HG03280 (cell line): Measurements from ENCODE around the gene B3GAT1.

Experiments used
- ATAC-seq: cut with Tn5 transposase; IDR thresholded peaks from one replicate; pipeline ENCODE4 v1.9.1; 2021; ENCODE audit warnings: mild to moderate bottlenecking, moderate library complexity; ENCODE audit not compliant: unreplicated experiment

Gene B3GAT1

DNA sequence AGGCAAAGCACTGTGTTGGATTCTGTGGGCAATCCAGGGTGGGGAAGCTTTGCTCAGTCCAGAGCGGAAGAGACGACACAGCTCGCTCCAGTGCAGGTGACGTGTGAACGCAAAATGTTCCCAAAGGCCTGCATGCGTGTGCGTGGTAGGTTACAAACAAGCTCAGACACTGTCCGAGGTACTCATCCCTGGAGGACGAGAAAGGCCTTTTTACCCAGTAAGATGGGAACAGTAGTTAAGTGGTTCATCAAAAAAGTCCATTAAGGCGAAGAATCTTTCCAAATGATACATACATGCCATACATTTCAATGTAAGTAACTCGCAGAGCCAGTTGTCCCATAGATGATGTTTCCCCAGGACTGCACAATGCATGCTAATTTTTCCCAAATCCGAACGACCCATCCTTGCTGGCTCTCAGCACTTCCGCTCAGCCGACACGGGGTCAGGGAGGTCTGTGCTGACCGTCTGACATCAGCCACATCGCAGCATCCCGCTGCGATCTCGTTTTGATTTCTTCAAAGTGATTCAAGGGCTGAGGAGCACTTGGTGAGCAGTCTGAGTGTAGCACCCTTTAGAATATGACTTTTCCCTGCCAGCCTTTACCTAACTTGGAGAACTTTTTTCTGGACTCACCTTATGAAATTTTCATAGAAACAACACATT is 19.0 kb downstream of the B3GAT1 start:
- no peak for ATAC-seq

DNA sequence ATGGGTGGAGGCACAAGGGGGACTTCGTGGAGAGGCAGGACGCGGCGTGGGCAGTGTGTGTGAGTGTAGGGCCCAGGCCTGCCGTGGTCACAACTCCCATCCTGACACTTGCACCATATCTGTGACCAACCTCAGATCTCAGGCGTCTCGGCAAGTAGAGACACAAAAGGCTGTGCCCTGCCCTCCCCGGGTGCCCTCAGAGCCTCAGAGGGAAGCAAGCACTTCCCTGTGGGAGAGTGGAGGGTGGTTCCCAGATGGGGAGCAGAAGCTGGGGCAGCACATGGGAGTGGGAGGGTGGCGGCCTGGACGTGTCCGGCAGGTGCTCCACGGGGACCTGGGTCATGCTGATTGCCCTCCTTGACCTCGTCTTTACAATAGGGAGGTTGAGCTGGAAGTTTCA is 20.4 kb downstream of the B3GAT1 start:
- no peak for ATAC-seq

DNA sequence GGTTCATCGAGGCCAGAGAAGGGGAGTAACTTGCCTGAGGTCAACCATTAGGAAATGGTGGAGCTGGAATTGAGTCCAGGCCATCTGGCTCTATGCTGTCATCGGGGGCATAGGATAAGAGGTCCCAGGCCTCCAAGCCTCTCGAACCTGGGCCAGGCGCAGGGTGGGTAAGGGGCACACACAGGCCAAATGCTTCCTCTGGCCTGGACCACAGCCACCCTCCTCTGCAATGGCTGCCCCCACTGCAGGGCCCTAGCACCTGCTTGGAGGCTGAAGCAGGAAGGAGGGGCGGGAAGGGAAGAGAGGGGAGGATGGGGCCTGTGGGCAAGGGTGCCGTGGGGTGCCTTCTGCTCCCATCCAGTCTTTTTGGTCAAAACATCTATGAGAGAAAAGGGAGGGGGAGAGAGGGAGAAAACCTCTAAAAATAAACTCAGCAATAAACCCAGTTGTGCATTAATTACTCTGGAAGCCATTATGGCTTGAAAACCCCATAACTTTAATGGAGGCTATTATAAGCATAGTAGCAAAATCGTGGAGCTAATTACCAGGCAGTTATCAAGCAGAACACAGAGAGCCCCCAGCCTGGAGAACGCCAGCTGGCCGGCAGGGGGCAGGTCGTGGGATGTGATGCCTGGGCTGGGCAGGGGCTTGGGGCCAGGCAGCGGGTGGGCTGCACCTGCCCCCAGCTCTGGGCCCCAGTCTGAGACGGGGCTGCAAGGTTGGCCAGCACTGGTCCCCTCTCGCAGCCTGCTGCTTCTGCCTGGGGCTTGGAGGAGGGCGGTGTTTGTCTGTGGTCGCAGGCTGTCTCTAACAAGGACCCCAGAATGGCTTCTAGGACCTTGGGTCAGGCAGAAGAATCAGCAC is 21.1 kb downstream of the B3GAT1 start:
- ATAC-seq = no peak

DNA sequence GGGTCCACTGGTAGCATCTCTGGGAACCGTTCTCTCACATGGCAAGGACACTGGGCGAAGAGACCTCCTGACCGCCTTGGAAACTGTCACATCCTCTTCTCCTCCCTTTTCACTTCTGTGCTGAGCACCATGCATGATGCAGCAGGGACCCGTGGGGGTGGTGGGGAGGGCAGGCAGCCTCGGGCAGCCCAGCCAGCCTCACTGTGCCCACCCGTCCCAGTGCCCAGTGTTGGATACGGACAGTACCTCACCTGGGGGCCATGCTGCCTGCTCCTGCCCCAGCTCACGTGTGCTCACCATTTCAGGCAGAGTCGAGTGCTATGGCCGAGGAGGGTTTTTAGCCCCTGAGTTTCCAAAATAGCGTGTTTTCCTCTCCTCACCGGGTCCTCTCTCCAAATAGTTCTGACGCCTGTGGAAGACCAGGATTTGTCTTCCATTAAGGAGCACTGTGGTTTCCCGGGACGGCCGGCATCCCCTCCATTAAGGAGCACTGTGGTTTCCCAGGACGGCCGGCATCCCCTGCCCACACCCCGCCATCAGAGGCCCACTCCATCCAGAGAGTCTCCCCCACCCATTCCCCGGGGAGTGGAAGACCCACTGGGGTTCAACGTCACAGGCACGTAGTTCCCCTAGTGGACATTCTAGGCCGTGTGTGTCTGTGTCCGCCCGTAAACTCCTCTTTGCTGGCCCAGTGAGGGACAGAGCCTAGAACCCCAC is 22.4 kb downstream of the B3GAT1 start:
- ATAC-seq = no peak

DNA sequence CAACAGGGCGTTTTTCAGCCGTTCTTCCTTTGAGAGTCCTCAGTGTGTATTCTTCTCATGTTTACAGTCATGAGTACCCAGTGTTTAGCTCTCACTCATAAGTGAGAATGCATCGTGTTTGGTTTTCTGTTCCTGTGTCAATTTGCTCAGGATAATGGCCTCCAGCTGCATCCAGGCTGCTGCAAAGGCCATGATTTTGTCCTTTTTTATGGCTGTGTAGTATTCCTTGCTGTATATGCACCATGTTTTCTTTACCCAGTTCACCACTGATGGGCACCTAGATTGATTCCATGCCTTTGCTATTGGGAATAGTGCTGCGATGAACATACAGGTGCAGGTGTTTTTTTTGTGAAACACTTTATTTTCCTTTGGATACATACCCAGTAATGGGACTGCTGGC is 23.5 kb downstream of the B3GAT1 start:
- ATAC-seq = no peak

DNA sequence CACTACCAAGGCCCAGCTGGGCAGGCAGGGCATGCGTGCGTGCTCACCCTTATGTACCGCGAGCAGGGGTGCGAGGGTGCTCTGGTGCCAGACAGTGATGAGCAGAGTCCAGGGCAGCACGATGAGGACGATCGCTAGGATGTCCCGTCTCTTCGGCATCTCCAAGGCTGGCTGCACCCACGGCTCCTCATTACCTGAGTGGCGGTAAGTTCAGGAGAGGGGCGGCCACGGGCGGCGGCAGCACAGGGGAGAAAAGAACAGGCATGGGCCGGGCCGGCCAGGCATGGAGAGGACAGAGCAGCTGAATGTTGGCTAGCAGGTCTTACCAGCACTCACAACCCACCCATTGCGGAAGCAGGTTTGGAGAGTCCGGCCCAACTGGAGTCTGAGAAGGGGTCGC is 24.5 kb downstream of the B3GAT1 start:
- ATAC-seq = no peak

DNA sequence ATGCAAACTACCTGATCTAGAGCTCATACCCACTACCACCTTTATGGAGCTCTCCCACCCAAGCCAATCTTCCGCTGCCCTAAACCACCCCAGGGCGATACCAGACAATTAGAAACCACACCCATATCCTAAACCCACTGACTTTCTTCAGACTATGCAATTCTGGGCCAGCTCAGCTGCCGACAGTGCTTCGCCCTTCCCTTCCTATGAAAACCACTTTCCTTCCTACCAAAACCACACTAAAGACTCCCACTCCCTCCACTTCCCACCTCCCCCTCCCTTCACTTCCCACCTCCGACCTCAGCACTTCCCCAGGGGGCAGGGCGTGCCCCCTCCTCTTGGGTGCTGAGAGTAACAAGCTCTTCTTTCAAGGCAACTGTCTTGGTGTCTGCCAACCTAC is 25.1 kb downstream of the B3GAT1 start:
- ATAC-seq = no peak

DNA sequence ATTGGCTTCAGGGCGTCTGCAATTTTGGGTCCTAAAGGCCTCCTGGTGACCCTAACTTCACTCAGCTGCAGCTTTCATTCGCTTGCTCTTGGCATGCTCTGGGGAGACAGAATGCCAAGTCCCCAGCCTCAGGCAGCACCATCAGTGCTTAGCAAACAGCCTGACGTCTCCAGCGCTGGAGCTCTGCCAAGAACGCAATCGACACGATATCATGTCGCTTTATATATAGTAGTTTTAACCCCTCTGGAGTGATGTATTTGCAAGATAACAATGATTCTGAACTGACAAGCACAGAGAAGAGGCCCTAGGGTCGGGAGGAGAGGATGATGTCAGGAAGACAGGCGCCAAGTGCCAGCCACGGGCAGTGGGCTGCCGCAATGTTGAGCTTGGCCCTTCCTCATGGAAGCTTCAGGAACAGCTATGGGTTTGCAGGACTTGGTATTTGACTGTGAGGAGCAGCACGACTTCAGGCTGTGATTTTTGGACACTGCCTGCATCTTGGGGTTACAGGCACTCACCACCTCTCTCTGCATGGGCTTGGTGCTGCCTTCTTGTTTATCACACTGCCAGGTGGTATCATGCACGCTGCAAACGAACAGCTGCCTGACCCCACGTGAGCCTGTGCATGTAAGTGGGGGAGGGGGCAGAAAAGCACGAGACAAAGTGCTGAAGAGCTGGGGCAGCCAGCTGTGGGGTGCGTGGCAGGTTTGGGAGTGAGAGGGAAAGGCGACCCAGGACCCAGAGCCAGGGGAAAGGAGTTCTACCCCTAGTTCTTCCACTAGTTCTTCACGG is 26.1 kb downstream of the B3GAT1 start:
- no peak for ATAC-seq

DNA sequence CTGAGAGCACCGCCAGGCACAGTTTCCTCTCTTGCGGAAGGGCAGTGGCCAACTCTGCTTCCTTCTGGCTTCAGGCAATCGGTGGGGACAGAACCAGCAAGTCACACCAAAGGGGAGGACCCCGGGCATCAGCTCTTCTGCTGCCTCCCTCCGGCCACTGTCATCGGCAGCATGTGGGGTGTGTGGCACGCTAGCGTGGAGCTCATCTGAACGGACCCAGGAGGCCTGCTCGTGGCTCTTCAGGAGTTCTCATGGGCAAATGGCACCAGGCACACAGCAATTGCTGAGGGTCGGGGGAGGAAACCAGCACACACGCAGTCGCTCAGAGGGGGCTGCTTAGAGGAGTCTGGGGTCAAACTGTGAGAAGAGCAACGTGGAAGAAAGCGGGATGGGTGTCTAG is 26.9 kb downstream of the B3GAT1 start:
- no peak for ATAC-seq

DNA sequence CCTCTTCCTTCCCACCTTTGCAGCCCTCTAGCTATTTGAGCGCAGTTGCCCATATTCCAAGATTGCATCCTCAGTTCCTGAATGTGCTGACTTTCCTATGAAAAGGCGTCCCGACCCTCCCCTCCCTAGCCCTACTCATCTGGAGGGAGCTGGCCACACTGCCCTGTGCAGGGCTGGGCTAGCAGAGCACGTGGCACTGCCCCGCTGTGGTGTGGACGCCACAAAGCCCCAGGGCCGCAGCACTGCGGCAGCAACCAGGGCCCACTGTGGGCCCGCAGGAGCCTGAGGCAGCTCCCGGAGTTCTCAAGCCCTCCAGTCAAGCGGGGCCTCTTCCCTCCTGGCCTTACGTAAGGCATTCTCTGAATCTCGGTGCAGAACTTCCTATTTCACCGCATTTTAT is 27.6 kb downstream of the B3GAT1 start:
- ATAC-seq = no peak

DNA sequence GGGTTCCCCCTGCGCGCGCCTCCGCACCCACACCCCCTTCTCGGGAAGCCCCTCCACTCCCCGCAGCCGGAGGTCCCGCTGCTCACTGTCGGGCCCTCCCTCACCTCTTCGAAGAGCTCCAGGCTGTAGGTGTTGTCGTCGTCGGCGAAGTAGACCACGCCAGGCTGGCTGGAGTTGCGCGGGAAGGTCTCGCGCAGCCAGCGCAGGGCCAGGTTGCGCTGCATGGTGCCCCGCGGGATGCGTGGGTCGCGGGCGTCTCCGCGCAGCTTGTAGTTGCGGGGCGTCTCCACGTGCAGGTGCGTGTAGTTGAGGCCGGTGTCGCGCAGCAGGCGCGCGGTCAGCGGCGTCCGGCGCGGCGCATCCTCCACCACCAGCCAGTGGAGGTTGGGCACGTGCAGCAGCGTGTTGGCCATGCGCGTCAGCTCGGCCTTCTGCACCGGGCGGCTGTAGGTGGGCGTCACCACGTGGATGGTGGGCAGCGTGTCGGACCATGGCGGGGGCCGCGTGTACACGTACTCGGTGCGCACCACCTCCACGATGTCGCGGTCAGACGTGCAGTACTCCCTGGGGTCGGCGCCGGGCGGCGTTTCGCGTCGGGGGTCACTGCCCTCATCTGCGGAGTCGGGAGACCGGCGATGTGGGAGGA is 28.3 kb downstream of the B3GAT1 start:
- no peak for ATAC-seq

DNA sequence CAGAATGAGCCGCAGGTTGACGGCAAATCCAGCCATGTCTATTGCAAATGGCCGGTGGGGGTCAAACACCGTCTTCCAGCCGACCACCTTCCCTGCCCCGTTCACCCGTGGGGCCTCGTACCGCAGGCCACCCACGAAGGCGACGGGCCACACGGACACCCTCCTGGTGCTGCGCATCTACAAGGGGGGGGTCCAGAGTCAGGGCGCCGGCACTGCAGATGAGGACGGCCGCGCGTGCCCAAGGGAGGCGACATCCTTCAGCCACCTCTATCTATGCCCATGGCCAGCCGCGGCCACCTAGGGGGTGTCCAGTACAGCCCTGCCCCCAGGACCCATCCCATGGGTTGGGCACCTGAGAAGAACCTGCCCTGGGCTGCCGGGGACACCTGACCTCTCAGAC is 29.2 kb downstream of the B3GAT1 start:
- ATAC-seq = no peak

DNA sequence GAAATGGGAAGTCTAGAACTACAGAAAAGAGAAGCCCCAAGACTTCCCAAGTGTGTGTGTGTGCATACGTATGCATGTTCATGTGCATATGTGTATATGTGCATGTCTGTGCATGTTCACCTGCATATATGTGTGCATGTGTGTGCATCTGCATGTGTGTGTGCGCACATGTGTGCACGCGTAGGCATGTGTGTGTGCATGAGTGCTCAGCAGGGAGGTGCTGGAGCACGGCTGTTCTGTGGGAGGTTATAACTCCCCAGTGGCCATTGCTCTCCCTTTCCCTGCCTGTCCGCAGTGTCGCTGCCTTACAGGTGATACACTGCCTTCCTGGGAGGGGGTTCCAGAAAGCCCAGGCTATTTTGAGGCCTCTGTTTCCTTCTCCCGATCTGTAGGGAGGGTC is 29.8 kb downstream of the B3GAT1 start:
- ATAC-seq = no peak

DNA sequence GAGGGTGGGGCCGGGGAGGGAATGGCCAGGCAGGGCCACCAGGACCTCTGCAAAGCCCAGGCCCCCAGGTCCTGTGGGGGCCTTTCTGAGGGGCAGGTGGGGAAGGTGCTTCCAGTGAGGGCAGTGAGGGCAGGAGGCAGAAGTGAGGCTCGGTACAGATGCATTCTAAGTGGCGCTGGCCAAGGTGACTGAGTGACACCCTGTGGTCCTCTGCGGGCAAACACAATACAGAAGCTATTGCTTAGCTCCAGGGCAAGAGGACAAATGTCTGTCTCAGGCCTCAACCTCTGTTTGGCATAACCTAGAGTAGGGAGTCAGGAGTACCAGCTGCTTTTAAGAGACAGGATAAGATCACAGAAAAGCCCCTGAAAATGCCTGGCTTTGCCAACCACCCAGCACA is 31.3 kb downstream of the B3GAT1 start:
- no peak for ATAC-seq

DNA sequence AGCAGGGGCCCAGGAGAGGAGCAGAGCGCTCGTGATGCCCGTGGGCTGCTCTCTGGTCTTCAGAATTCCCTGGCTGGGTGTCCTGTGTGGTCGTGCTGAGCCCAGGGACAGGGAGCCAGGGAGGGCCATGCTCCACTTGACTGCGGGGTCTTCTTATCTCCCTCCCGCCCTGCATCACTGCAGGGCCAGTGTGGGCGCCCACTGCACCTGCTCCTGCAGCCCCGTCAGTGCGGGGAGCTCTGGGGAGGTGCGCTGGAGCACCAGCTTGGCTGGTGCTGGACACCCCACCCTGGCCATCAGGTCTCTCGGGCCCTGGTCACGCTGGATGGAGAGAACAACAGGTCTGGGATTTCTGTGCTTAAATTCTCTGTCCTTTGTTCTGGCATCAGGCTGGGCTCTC is 31.8 kb downstream of the B3GAT1 start:
- ATAC-seq = no peak

DNA sequence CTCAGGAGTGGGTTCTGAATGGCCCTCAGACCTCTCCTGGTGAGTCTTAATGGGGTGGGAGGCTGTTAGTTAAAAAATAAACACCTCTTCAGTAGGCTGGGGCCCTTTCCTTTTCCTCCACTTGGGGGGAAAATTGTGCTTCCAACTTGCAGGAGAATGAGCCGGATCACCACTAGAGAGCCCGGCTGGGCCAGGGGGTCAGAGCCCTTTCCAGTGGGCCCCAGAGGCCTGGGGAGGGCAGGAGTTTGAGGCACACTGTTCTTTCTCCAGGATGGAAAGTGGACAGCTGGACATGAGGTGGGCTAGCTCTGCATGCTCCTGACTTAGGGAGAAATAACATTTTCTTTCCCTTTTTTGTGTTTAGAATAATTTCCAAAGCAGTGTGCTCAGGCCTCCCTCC is 32.8 kb downstream of the B3GAT1 start:
- ATAC-seq = no peak

DNA sequence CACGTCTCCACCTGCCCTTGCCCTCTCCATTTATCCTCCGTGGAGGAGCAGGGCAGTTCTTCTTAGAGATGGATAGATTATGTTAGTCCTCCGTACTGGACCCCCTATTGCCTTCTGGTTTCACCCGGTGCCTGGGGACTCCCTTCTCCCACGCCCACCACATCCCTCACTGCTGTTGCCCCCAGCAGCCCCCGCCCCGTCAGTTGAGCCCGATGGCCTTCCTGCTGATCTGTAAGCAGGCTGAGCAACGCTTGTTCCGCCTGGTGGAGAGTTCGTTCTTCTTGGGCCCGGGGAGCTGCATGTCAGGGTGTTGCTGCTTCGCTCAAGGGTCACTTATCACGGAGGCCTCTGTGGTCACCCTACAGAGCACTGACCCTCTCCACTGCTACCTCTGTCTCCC is 34.2 kb downstream of the B3GAT1 start:
- ATAC-seq = no peak

DNA sequence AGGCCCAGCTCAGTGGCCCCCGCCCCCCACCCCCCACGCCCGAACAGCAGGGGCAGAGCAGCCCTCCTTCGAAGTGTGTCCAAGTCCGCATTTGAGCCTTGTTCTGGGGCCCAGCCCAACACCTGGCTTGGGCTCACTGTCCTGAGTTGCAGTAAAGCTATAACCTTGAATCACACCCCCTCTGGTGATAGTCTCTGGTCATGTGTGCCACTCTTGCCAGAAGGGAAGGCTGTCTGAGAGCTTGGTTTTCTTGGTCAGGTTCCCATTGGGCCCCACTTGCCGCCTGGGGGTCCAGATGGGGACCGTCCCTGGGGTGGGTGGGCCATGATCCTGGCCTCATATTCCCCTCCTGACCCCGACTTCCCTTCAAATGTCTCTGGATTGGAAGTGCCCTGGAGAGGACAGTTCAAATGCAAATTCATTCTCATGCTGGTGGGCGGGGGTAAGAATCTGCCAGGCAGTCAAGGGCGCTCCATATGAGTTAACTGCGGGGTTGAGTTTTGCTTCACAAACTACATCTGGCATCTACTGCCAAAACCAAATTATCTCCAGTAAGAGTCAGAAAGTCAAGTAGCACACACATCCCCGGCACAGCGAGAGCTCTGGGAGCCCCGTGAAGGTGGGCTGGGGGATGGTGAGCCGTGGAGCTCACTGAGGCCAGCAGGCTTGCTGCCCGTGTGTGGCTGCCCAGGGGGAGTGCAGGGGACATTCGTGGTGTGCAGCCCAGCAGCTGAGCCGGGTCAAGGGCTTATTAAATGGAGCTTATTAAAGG is 35.7 kb downstream of the B3GAT1 start:
- no peak for ATAC-seq

DNA sequence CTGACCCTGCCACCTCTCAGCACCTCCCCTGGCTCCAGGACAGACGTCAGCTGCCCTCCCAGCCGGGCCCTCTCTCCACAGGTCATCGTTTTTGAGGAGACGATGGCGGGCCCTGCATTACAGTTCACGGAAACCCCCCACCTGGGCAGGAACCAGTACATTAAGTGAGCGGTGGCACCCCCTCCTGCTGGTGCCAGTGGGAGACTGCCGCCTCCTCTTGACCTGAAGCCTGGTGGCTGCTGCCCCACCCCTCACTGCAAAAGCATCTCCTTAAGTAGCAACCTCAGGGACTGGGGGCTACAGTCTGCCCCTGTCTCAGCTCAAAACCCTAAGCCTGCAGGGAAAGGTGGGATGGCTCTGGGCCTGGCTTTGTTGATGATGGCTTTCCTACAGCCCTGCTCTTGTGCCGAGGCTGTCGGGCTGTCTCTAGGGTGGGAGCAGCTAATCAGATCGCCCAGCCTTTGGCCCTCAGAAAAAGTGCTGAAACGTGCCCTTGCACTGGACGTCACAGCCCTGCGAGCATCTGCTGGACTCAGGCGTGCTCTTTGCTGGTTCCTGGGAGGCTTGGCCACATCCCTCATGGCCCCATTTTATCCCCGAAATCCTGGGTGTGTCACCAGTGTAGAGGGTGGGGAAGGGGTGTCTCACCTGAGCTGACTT is 37.0 kb downstream of the B3GAT1 start:
- no peak for ATAC-seq
